Aorta (tissue), 5 donors: ENCODE results near the gene PRSS3. TPM values are rescaled to one million over a fixed set of nuclear protein-coding genes. Genes with fewer than 3 reads are reported as not detected.
"Not testable (repeated sequence)": the region's sequence is repeated elsewhere in the genome, so short reads cannot be mapped to it uniquely, and the experiment has no call there.

Experiments
- ATAC-seq: fragments of 200-7000 bp; cut with Tn5 transposase; one replicate; pipeline ENCODE4 v1.9.1; 2022; ENCODE audit warnings: moderate library complexity; ENCODE audit not compliant: low FRiP score
- DNase-seq, 2 donors: peaks; one replicate each; pipeline ENCODE4 v3.0.0-alpha.2; 2020
- H3K27ac ChIP-seq, 2 donors: one replicate each; pipeline ENCODE4 v1.5.1; 2013; ENCODE audit warnings: low read length in 2 of 2, mild to moderate bottlenecking in 2 of 2, moderate library complexity in 2 of 2, control low read depth in 1 of 2, inconsistent platforms in 1 of 2, low read depth in 1 of 2
- H3K27me3 ChIP-seq, 2 donors: one replicate each; pipeline ENCODE4 v1.6.1; 2013; ENCODE audit warnings: control low read depth in 1 of 2, low read length in 1 of 2, mild to moderate bottlenecking in 1 of 2, moderate library complexity in 1 of 2; ENCODE audit not compliant: insufficient read depth in 2 of 2, control insufficient read depth in 1 of 2
- H3K36me3 ChIP-seq, 2 donors: one replicate each; pipeline ENCODE4 v1.6.1; 2013; ENCODE audit warnings: control low read depth in 1 of 2, low read length in 1 of 2, mild to moderate bottlenecking in 1 of 2; ENCODE audit not compliant: insufficient read depth in 2 of 2, control insufficient read depth in 1 of 2
- H3K4me1 ChIP-seq, 2 donors: one replicate each; pipeline ENCODE4 v1.6.1; 2013; ENCODE audit warnings: low read length in 2 of 2, control low read depth in 1 of 2, mild to moderate bottlenecking in 1 of 2, moderate library complexity in 1 of 2; ENCODE audit not compliant: insufficient read depth in 2 of 2, control insufficient read depth in 1 of 2
- H3K4me3 ChIP-seq, 2 donors: one replicate each; pipeline ENCODE4 v1.5.1; 2013; ENCODE audit warnings: low read length in 2 of 2, control low read depth in 1 of 2, mild to moderate bottlenecking in 1 of 2
- H3K9me3 ChIP-seq: one replicate; pipeline ENCODE4 v1.6.1; 2013; ENCODE audit warnings: mild to moderate bottlenecking, low read length; ENCODE audit not compliant: control insufficient read depth
- WGBS, 2 donors: extraction: QIAGEN DNeasy Blood & Tissue Kit; methylation state at CpG; one replicate each; pipeline ENCODE4 v1.1.7; 2013; 5-methylcytosine and 5-hydroxymethylcytosine counted together
- intact Hi-C, 2 donors: fragments of 100-400 bp; cut with DNase I; formaldehyde crosslinking; loops; one replicate each; pipeline versions ENCODE4 v1.14.2 to v1.15.0; 2022
- polyA plus RNA-seq, 2 donors: library from polyadenylated mRNA; stranded (reverse); fragments of 200-250 nt; gene quantifications; one replicate each; pipeline ENCODE4 v1.2.3, GENCODE V29; 2013
- total RNA-seq, 2 donors: library from RNA; stranded (reverse); fragmentation: NEBNext Ultra II Directional; extraction: Animal tissue kit (Norgen Biotek cat#: 25700); gene quantifications; one replicate each; pipeline ENCODE4 v1.2.1, GENCODE V29; 2021
- donor health status: healthy with polysubstance abuse.
- donor health status: Bipolar disorder and iron deficiency.
- donor health status: DM: no; HTN: no; CAD: no.
- donor health status: DM: no; HTN: no; CAD: no.
- donor health status: DM: yes; HTN: yes; CAD: no.

Gene PRSS3
- total and polyA plus RNA-seq, 4 donors: 2.0 to 59.5 TPM; not detected in 2

DNA sequence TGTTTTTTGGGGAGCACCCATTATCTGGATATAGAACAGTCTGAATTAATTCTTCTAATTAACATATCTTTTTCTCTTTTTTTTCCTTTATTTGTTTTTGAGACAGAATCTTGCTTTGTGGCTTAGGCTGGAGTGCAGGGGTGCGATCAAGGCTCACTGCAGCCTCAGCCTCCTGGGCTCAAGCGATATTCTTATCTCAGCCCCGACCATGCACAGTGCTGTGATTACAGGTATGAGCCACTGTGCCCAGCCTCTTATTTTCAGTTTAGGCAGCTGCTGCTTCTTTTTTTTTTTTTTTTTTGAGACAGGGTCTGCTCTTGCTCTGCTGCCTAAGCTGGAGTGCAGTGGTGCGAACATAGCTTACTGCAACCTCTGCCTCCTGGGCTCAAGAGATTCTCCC is 41.8 kb downstream of the PRSS3 start:
- ATAC-seq: no peak

DNA sequence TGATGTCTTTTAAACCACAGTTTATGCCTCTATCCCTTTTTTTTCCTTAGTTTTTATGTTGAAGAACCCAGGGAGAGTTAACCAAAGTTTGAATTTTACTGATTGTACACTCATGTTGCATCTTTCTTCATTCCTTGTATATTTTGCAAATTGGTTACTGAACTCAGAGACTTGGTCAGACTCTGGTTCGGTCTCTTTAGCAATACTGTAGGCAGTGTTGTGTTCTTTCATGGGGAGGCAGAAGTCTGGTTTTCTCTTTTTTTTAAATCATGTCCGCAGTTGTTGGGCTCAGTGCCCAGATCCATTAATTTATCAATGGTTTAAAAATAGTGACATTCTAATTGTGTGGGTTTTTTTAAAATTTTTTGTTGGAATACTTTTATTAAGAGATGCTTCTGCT is 45.0 kb downstream of the PRSS3 start:
- no peak for ATAC-seq
- no peak for DNase-seq
- Histone ChIP-seq H3K9me3 (no peaks in the 10 kb centered on the region), H3K36me3 (no peaks in the 10 kb centered on the region), H3K27ac (no peak overlapping the region), H3K27me3 (no peaks in the 10 kb centered on the region), H3K4me1 (peaks cover 2 to 3% of the 10 kb centered on the region in 2 donors), H3K4me3 (no peak overlapping the region)
- WGBS, 2 donors: 43 to 51% methylated on average over 2 of the region's 2 CpGs
- intact Hi-C loops: no loop called here

More for the DNA sequence above, 41.8 kb downstream of the PRSS3 start:
- Histone ChIP-seq H3K4me3 (no peak overlapping the region), H3K27ac (no peak overlapping the region), H3K9me3 (no peaks in the 10 kb centered on the region), H3K36me3 (no peaks in the 10 kb centered on the region), H3K4me1 (peaks cover 2 to 3% of the 10 kb centered on the region in 2 donors), H3K27me3 (no peaks in the 10 kb centered on the region)
- intact Hi-C loops: no loop called here
- DNase-seq: no peak
- 81 to 85% methylated on average over 4 of the region's 4 CpGs for WGBS, 2 donors

DNA sequence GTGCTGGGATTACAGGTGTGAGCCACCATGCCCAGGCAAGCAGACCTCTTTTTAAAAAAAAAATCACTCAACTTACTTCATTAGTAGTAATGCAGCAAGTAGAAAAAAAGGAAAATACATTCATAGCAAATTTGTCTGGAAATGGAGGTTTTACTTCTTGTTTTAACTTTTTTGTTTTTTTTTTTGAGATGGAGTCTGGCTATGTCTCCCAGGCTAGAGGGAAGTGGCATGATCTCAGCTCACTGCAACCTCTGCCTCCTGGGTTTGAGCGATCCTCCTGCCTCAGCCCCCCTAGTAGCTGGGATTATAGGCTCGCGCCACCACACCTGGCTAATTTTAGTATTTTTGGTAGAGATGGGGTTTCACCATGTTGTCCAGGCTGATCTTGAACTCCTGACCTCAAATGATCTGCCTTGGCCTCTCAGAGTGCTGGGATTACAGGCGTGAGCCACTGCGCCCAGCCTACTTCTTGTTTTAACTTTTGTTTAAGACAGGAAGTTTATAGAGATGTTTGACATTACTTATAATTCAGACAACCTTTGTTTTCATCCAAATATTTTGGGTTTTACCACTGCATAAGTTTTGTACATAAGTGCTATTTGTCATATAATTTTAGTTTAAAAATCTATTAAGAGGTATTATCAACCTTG is 48.1 kb downstream of the PRSS3 start:
- WGBS, 2 donors: 91 to 95% methylated on average over 5 of the region's 5 CpGs
- intact Hi-C loops: no loop called here
- Histone ChIP-seq H3K36me3 (no peaks in the 10 kb centered on the region), H3K4me1 (peaks cover 0 to 2% of the 10 kb centered on the region in 2 donors), H3K27ac (no peak overlapping the region), H3K27me3 (no peaks in the 10 kb centered on the region), H3K4me3 (no peak overlapping the region), H3K9me3 (no peaks in the 10 kb centered on the region)
- DNase-seq (no peak), ATAC-seq (no peak)

DNA sequence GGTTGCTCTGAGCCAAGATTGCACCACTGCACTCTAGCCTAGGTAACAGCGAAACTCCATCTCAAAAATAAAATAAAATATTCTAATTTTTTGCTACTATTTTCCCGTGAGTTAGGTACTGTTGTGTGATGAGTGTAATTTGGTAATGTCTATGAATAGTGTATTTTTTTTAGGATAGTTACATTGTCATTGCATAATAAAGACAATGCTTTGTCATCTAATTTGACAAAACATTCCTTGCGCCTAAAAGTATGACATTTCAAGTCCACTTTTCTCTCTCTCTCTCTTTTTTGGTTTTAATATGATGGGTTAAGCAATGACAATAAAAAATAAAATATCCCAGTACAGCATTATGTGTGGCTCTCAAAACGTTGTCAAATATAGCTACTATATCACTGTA is 50.9 kb downstream of the PRSS3 start:
- intact Hi-C loops: no loop called here
- Histone ChIP-seq H3K4me1 (peaks cover 0 to 2% of the 10 kb centered on the region in 2 donors), H3K4me3 (no peak overlapping the region), H3K9me3 (no peaks in the 10 kb centered on the region), H3K27ac (no peak overlapping the region), H3K27me3 (no peaks in the 10 kb centered on the region), H3K36me3 (no peaks in the 10 kb centered on the region)
- 77% methylated on average over 4 of the region's 4 CpGs for WGBS, 2 donors
- no peak for DNase-seq
- no peak for ATAC-seq

DNA sequence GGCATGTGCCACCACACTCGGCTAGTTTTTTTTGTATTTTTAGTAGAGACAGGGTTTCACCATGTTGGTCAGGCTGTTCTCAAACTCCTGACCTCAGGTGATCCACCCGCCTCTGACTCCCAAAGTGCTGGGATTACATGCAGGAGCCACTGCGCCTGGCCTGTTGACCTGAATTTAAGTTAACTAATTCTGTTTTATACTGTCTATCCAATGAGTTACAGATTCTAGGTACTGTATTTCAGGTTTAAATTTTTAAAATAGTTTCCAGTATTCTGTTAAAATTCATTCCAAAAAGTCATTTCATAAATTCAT is 52.5 kb downstream of the PRSS3 start:
- DNase-seq, ATAC-seq, H3K27me3 ChIP-seq, H3K4me3 ChIP-seq, H3K4me1 ChIP-seq, H3K36me3 ChIP-seq, H3K27ac ChIP-seq, H3K9me3 ChIP-seq, intact Hi-C loops: not testable (repeated sequence)
- WGBS, 2 donors: 93 to 96% methylated on average over 3 of the region's 3 CpGs

Other genes with a start within 250 kb of the PRSS3 start
- gene UBE2R2, start 21.6 kb downstream of the PRSS3 start, total RNA-seq: 10 to 100 TPM; 34.3 to 35.4 TPM
- 10 to 100 TPM; 18.1 to 19.0 TPM for gene UBE2R2, start 21.6 kb downstream of the PRSS3 start, polyA plus RNA-seq